ENCODE results near the gene BSCL2.
A peak's percentile ranks its signal among the peaks of the same experiment; 100 is the strongest.
"Not testable (repeated sequence)": the region's sequence is repeated elsewhere in the genome, so short reads cannot be mapped to it uniquely, and the experiment has no call there.

Gene BSCL2

GRCh38 chr11:62719302-62719978, 12.2 kb upstream of the BSCL2 start:
- DNase-seq (ENCODE audit: low read depth in 2 of 2), result no peak

DNA sequence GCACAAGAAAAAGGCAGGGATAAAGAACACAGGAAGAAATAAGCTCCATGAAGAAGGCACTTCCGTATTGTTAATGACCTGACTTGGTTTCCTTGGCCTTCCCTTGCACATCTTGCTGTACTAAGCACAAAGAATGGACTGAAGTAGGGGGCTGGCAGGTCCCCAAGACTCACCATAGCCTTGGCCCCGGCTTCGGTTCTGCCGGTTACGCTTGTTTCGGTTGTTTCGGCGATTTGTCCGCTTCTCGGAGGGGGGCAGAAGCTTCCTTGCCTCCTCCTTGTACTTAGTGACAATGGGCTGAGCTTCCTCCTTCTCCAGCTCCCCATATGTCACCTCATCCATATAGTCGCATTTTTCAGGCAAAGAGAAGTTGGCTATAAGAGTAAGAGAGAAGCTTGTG, 9.6 kb upstream of the BSCL2 start:
- DNase-seq (ENCODE audit: low read depth in 2 of 2), result no peak

GRCh38 chr11:62716206-62716605, 9.0 kb upstream of the BSCL2 start:
- no peak for DNase-seq (ENCODE audit: low read depth in 2 of 2)

GRCh38 chr11:62715150-62716130, 8.2 kb upstream of the BSCL2 start:
- no peak for DNase-seq (ENCODE audit: low read depth in 2 of 2)

DNA sequence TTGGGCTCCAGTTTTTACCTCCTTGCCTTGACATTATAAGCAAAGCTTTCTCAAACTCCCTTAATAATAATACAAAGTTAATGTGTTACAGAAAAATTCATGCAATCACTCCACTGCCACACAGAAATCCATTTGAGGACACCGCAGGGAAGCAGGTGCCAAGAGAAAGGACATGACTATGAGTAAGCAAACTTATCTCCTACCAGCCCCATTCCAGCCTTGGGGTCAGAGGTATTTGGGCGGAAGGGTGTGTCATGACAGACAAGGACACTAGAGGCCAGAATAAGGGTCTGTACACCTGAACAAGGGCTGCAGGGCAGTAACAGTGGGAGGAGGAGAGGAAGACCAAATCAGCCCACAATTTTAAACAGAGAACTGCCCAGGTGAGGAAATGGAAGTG, 6.1 kb upstream of the BSCL2 start:
- no peak for DNase-seq (ENCODE audit: low read depth in 2 of 2)

DNA sequence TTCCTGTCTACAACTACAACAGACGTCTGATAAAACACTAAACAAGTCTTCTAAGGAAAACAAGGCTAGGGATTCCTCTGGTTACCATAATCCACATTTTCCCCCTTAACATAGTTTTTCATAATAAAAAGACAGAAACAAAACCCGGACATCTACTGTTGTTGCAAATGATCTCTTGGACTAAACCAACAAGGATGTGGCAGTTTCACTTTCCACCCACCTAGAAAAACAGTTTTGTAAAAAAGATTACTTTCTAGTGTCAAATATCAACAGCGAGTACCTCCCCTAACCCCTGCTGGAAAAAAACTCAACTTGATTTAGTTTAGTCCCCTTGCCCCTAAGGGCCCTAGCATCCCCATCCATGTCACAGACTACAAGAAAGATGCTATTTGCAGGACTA, 5.6 kb upstream of the BSCL2 start:
- no peak for DNase-seq (ENCODE audit: low read depth in 2 of 2)

DNA sequence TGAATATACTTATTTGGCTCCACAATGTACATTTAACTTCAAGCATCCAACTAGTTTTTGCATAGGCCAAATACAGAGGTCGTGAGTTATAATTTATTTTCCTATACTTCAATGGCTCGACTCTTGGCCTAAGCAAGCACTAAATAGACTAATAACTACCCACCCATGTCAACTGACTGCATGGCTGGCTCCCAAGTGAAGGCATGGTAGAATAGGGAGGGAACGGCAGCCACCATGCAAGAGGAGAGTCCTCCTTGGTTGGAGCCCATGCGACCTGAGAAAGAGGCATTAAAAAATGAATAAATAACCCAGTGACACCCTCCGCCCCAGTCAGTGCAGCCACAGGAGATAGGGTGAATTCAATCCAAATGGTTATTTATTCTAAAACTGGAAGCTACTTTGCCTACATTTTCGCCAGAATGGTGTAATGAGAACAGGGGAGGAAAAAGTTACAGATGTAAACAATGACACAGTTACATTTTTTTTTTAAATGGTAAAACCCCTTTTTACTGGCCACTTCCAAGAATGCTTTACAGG, 5.1 kb upstream of the BSCL2 start:
- no peak for DNase-seq (ENCODE audit: low read depth in 2 of 2)

- DNase-seq (ENCODE audit: low read depth in 2 of 2), result no peak
These were observed 2.7 kb upstream of the BSCL2 start for GRCh38 chr11:62710001-62710345.

DNA sequence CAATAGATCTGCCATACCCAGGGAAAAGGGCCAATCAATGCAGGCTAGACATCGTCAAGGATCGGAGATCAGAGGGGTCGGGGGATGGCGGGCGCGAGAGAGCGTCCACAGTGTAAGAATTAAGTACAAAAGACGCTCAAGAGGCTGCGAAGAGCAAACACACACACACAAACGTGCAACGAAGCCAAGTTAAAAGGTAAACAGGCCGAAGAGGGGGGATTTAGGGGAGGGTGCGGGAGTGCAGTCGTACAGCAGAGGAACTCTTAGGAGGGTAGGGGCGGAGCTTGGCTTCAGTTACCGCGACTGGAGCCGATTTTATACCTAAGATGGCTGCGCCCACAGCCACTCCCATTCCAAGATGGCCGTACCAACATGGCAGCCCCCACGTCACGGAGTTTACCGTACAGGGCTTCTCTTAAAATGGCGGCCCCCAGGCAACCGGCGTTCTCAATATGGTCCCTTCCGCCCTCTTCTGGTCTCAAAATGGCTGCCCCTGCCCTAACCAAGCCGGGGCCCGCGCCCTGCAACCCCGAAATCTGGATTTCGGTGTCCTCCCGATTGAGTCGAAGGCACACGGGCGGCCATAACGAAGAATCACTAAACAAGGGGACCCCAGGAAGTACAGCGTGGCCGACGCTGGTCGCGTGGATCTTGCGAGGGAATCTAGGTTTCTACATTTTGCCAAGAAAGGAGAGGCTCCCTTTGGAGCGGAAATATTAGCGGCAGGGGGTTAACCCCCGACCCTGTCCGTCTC, 2.2 kb upstream of the BSCL2 start:
- peak; percentile 90 to 94 for DNase-seq (ENCODE audit: low read depth in 2 of 2)

GRCh38 chr11:62708793-62709192, 1.6 kb upstream of the BSCL2 start:
- peak in 1 of 2 experiments; percentile 24 for DNase-seq (ENCODE audit: low read depth in 2 of 2)

DNA sequence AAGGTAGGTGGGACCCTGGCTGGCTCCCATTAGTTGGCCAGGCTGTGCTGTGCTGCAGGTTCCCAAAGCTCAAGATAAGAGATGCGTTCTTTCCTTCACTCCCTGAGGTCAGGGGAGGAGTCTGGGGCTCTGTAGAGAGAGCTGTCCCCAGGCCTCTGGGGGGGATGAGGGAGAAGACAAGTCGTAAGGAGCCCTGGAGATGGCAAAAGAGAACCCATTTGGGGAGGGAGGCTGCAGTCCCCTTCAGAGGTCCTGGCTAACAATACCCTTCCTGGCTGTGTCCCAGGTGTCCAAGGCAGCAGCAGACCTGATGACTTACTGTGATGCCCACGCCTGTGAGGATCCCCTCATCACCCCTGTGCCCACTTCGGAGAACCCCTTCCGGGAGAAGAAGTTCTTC, 1.2 kb upstream of the BSCL2 start:
- DNase-seq (ENCODE audit: low read depth in 2 of 2), result no peak

DNA sequence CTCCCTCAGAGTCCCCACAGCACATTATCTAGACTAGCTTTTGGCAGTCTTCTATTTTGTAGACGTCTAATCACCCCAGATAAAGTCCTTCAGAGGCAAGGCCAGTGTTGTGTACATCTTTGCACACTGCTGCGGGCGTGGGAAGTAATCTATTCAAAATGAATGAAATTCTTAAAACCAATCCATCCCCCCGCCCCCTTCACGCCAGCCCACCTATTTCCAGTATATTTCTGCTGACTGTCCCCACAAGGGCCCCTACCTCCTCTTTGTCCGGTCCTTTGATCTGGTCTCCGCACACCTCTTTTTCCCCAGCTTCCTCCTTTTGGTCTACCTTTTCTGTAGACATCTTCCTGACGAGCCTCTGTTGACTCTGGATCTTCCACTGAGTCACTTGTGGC, 375 bp downstream of the BSCL2 start:
- DNase-seq (ENCODE audit: low read depth in 2 of 2), result no peak

- DNase-seq (ENCODE audit: low read depth in 2 of 2), result peak; percentile 88 to 91
These were observed 1.1 kb downstream of the BSCL2 start for GRCh38 chr11:62705880-62706849.

DNA sequence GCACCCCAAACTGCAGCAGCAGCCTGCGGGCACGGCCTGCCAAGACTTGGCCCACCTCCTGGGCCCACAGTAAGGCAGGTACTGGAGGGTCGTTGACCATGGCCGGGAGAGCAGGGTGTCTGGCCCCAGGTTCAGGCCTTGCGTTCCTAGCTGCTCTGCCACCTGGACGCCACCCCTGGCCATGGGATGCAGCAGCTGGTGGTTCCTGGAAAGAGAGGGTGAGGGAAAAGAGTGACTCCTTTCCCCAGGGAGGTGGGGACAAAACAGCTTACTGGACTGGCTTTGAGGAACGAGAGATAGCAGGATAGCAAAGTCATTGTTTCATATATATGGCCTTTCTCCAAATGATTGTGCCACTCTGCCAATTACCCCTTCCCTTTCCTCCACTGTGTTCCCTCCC, 1.8 kb downstream of the BSCL2 start:
- no peak for DNase-seq (ENCODE audit: low read depth in 2 of 2)

- DNase-seq (ENCODE audit: low read depth in 2 of 2), result not testable (repeated sequence)
These were observed 3.3 kb downstream of the BSCL2 start for GRCh38 chr11:62703921-62704320.

- no peak for DNase-seq (ENCODE audit: low read depth in 2 of 2)
These were observed 5.0 kb downstream of the BSCL2 start for GRCh38 chr11:62702246-62702645.

GRCh38 chr11:62694455-62695167, 12.6 kb downstream of the BSCL2 start:
- DNase-seq (ENCODE audit: low read depth in 2 of 2), result peak; percentile 37 to 67

DNA sequence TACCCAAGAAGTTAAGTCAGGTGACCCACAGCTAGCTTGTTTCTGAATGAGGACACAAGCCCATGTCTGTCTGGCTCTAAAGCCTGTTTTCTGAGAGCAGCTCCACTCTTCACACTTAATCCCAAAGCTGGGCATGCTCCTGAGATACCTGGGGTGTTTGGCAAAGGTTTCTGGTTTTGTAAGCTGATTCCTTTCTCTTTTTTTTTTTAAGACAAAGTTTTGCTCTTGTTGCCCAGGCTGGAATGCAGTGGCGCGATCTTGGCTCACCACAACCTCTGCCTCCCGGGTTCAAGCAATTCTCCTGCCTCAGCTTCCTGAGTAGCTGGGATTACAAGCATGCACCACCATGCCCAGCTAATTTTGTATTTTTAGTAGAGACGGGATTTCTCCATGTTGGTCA, 13.6 kb downstream of the BSCL2 start:
- not testable (repeated sequence) for DNase-seq (ENCODE audit: low read depth in 2 of 2)

DNA sequence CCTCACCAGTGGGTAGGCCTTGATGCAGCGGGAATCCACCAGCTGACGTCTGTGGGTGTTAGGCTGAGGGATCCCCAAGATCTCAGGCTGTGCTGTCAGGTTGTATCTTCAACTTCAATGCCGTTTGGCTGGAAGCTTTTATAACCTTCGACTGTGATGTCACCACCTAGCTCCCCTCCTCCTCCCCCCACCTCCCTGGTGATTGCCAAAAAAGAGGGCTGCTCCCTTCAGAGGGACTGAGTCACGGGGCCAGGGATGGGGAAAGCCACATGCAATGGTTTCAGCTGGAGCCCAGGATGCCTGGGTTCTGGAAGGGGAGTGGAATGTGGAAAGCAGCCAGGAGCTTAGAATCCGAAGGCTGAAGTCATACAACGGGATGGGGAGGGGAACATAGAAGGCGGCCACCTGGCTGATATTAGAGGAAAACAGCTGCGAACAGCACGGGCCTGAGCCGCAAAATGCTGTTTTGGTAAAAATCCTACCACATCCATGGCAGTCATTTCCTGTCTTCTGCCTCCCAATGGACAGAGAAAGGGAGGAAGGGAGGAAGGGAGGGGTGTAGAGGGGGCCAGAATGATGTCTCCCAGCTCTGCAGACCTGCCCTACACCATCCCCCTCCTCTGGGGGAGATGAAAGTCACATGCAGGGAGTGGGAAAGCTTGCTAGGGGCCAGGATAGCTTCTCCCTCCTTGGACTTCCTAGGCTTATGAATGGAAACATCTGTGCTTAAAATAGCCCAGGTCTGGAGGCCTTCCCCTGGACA, 17.6 kb downstream of the BSCL2 start, which contains the start of gene LRRN4CL:
TSS of gene LRRN4CL (minus strand) at position 110 of the 763 bp plus-strand sequence. CDS start 1,022 bp downstream, outside the sequence.
- DNase-seq (ENCODE audit: low read depth in 2 of 2), result no peak

All from stimulated activated CD4-positive, alpha-beta T cell treated with anti-CD3 and anti-CD28 coated beads, Interleukin-12 subunit alpha, Interleukin-12 subunit beta, amount 100 ng/mL, for 24 hours (primary cell).